RWPE2 (cell line): Measurements from ENCODE around the gene MTM1.

Experiments
- ATAC-seq: fragments of 200-7000 bp; cut with Tn5 transposase; 3 replicates; pipeline ENCODE4 v1.9.1; 2021; ENCODE audit warnings: low read depth
- DNase-seq: peaks from one replicate; pipeline ENCODE4 v3.0.0-alpha.2; 2020; ENCODE audit warnings: low spot score
- H3K27ac ChIP-seq: fragments of 450-650 bp; 2 replicates; pipeline ENCODE4 v1.5.1; 2017; ENCODE audit warnings: mild to moderate bottlenecking; ENCODE audit not compliant: poor library complexity, severe bottlenecking
- H3K27me3 ChIP-seq: fragments of 250-450 bp; sonication (Bioruptor Pico); 2 replicates; pipeline ENCODE4 v1.5.1; 2021; ENCODE audit warnings: mild to moderate bottlenecking, moderate library complexity; ENCODE audit not compliant: insufficient read depth, poor library complexity, severe bottlenecking
- H3K36me3 ChIP-seq: fragments of 250-450 bp; sonication (Bioruptor Pico); 2 replicates; pipeline ENCODE4 v1.5.1; 2020; ENCODE audit warnings: low read depth, mild to moderate bottlenecking, moderate library complexity
- H3K4me1 ChIP-seq: fragments of 250-450 bp; sonication (Bioruptor Pico); 2 replicates; pipeline ENCODE4 v1.5.1; 2021; ENCODE audit warnings: mild to moderate bottlenecking, moderate library complexity; ENCODE audit not compliant: insufficient read depth, poor library complexity, severe bottlenecking
- H3K4me3 ChIP-seq: fragments of 250-450 bp; sonication (Bioruptor Pico); 2 replicates; pipeline ENCODE4 v1.5.1; 2021; ENCODE audit warnings: mild to moderate bottlenecking, moderate library complexity; ENCODE audit not compliant: severe bottlenecking
- H3K9me3 ChIP-seq: fragments of 250-450 bp; sonication (Bioruptor Pico); 2 replicates; pipeline ENCODE4 v1.5.1; 2021; ENCODE audit warnings: mild to moderate bottlenecking, moderate library complexity; ENCODE audit not compliant: severe bottlenecking
- CTCF ChIP-seq: fragments of 450-650 bp; IDR thresholded peaks from one replicate; pipeline ENCODE4 v1.5.1; 2017; ENCODE audit warnings: mild to moderate bottlenecking, moderate library complexity; ENCODE audit not compliant: poor library complexity, severe bottlenecking

MTM1 gene

GRCh38 chrX:150693725-150694574 is 125.5 kb downstream of the MTM1 start:
- H3K4me3 ChIP-seq: peak overlapping the region; percentile 52
- H3K36me3 ChIP-seq: peaks cover 14% of the 10 kb centered on the region
- peaks cover 34% of the 10 kb centered on the region for H3K4me1 ChIP-seq
- no peak for TF ChIP-seq CTCF
- ATAC-seq: peak; percentile 73
- H3K9me3 ChIP-seq: peaks cover 4% of the 10 kb centered on the region
- H3K27me3 ChIP-seq: no peaks in the 10 kb centered on the region
- H3K27ac ChIP-seq: peak overlapping the region; percentile 97
- DNase-seq: peak; percentile 73

GRCh38 chrX:150694738-150695410 is 126.5 kb downstream of the MTM1 start:
- Histone ChIP-seq H3K4me3 (peak overlapping the region; percentile 13), H3K27me3 (no peaks in the 10 kb centered on the region), H3K4me1 (peaks cover 27% of the 10 kb centered on the region), H3K9me3 (peaks cover 4% of the 10 kb centered on the region), H3K36me3 (peaks cover 24% of the 10 kb centered on the region), H3K27ac (peak overlapping the region; percentile 97)
- DNase-seq: no peak
- TF ChIP-seq CTCF: no peak
- ATAC-seq: no peak

GRCh38 chrX:150696331-150696730 is 127.9 kb downstream of the MTM1 start:
- TF ChIP-seq CTCF: no peak
- peak overlapping the region; percentile 97 for H3K27ac ChIP-seq
- peaks cover 35% of the 10 kb centered on the region for H3K36me3 ChIP-seq
- ATAC-seq: no peak
- H3K4me1 ChIP-seq: peaks cover 24% of the 10 kb centered on the region
- H3K9me3 ChIP-seq: no peaks in the 10 kb centered on the region
- H3K27me3 ChIP-seq: no peaks in the 10 kb centered on the region
- no peak for DNase-seq
- no peak overlapping the region for H3K4me3 ChIP-seq

GRCh38 chrX:150696866-150697265 is 128.4 kb downstream of the MTM1 start:
- no peak for ATAC-seq
- Histone ChIP-seq H3K27ac (peak overlapping the region; percentile 97), H3K4me3 (no peak overlapping the region), H3K9me3 (no peaks in the 10 kb centered on the region), H3K36me3 (peaks cover 38% of the 10 kb centered on the region), H3K4me1 (peaks cover 24% of the 10 kb centered on the region), H3K27me3 (no peaks in the 10 kb centered on the region)
- no peak for DNase-seq
- TF ChIP-seq CTCF: no peak
